Measurements from ENCODE around the gene CSNK1E. TPM values are rescaled to one million over a fixed set of nuclear protein-coding genes. Genes with fewer than 3 reads are reported as not detected.

Gene CSNK1E
- total and polyA plus RNA-seq, 9 of the 15 experiments (the other 6 are each of a cell fraction or from before 2014, with no cell fraction given), result 2.7 to 70.0 (median 41.3) TPM

DNA sequence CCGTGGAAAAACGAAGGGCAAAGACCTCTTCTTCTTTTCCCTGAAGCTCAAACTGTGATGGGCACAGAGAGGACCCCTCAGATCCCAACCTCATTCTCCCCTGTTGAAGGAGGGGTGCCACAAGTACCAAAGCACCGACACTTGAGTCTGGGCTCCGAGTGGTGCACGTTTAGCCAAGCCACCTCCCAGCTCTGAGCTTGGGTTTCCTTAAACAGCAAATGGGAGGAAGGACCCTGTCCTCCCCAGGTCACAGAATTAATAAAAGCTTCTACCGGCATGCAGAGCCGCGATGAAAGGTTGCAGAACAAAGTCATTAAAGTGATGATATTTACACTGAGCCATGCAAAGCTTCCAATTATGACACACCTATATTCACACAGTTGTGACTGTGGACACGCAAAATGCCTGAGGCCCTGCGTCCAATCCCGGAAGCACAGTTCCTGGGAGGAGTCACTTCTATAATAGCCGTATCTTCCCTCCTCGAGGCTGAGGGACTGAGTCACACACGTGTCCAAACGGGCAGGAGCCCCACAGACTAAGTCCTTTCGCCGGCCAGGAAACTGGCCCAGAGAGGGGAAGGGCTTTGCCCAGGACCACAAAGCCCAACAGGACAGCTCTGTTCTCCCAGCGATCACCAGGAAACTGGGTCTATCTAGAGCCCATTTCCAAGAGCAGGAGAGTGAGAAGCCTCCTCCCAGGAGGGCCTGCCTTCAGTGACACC is 922 bp upstream of the CSNK1E start (continued):
- no peak for TF ChIP-seq BRF2 (IDR thresholded peaks at IDR 0.05; ENCODE audit: borderline replicate concordance, insufficient read depth, insufficient read length)
- TF ChIP-seq ZNF347 (CRISPR knock-in tag; IDR thresholded peaks at IDR 0.05; ENCODE audit: low read depth), result no peak
- TF ChIP-seq LARP7 (IDR thresholded peaks at IDR 0.05), result no peak
- 0 out of 2 replicates have a peak, but pooled peaks have one; percentile 19 for TF ChIP-seq GABPB1 (CRISPR knock-in tag; IDR thresholded peaks at IDR 0.05)
- TF ChIP-seq ELF1 (tag; IDR thresholded peaks at IDR 0.05), result peak; percentile 80
- no peak for TF ChIP-seq PHF21A (IDR thresholded peaks at IDR 0.05; ENCODE audit: borderline replicate concordance, low read depth)
- TF ChIP-seq U2AF2 (optimal IDR thresholded peaks at IDR 0.05; ENCODE audit: low read depth, low read length), result no peak
- no peak for TF ChIP-seq CCNT2 (IDR thresholded peaks at IDR 0.05; ENCODE audit: borderline replicate concordance, extremely low read depth, insufficient read length, low read depth, low read length)
- TF ChIP-seq XRCC4 (IDR thresholded peaks at IDR 0.05; ENCODE audit: extremely low read depth, insufficient read depth, insufficient read length), result no peak
- TF ChIP-seq PKNOX1 (IDR thresholded peaks at IDR 0.05), result no peak
- TF ChIP-seq THRAP3 (IDR thresholded peaks at IDR 0.05; ENCODE audit: borderline replicate concordance), result no peak
- TF ChIP-seq HMG20A (CRISPR knock-in tag; conservative IDR thresholded peaks at IDR 0.05), result no peak
- TF ChIP-seq, protein P1, sequence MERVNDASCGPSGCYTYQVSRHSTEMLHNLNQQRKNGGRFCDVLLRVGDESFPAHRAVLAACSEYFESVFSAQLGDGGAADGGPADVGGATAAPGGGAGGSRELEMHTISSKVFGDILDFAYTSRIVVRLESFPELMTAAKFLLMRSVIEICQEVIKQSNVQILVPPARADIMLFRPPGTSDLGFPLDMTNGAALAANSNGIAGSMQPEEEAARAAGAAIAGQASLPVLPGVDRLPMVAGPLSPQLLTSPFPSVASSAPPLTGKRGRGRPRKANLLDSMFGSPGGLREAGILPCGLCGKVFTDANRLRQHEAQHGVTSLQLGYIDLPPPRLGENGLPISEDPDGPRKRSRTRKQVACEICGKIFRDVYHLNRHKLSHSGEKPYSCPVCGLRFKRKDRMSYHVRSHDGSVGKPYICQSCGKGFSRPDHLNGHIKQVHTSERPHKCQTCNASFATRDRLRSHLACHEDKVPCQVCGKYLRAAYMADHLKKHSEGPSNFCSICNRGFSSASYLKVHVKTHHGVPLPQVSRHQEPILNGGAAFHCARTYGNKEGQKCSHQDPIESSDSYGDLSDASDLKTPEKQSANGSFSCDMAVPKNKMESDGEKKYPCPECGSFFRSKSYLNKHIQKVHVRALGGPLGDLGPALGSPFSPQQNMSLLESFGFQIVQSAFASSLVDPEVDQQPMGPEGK (CRISPR knock-in tag; IDR thresholded peaks at IDR 0.05; ENCODE audit: borderline replicate concordance), result no peak
- no peak for TF ChIP-seq ZNF699 (CRISPR knock-in tag; IDR thresholded peaks at IDR 0.05; ENCODE audit: insufficient replicate concordance)
- TF ChIP-seq ZNF324 (CRISPR knock-in tag; IDR thresholded peaks at IDR 0.05), result no peak
- TF ChIP-seq, protein P2, sequence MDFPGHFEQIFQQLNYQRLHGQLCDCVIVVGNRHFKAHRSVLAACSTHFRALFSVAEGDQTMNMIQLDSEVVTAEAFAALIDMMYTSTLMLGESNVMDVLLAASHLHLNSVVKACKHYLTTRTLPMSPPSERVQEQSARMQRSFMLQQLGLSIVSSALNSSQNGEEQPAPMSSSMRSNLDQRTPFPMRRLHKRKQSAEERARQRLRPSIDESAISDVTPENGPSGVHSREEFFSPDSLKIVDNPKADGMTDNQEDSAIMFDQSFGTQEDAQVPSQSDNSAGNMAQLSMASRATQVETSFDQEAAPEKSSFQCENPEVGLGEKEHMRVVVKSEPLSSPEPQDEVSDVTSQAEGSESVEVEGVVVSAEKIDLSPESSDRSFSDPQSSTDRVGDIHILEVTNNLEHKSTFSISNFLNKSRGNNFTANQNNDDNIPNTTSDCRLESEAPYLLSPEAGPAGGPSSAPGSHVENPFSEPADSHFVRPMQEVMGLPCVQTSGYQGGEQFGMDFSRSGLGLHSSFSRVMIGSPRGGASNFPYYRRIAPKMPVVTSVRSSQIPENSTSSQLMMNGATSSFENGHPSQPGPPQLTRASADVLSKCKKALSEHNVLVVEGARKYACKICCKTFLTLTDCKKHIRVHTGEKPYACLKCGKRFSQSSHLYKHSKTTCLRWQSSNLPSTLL (IDR thresholded peaks at IDR 0.05), result no peak
- TF ChIP-seq PHF20 (IDR thresholded peaks at IDR 0.05; ENCODE audit: partially characterized antibody), result peak; percentile 28
